ENCODE data around the gene BRD9.
"Not testable (repeated sequence)": the region's sequence is repeated elsewhere in the genome, so short reads cannot be mapped to it uniquely, and the experiment has no call there.

- TF ChIP-seq CTCF (conservative IDR thresholded peaks at IDR 0.05; ENCODE audit: low read depth, low read length); POLR2A (IDR thresholded peaks at IDR 0.05; ENCODE audit: low read depth, low read length); NFE2L2 (IDR thresholded peaks at IDR 0.05; ENCODE audit: low read depth, low read length); ELK1 (IDR thresholded peaks at IDR 0.05; ENCODE audit: borderline replicate concordance, low read depth, low read length); MAFK (IDR thresholded peaks at IDR 0.05; ENCODE audit: low read depth, low read length); RAD21 (IDR thresholded peaks at IDR 0.05; ENCODE audit: low read length); RCOR1 (IDR thresholded peaks at IDR 0.05; ENCODE audit: insufficient replicate concordance, low read length): not testable (repeated sequence)
These were observed 46.7 kb downstream of the BRD9 start for GRCh38 chr5:845676-846601.

All from IMR-90 (cell line).